K562 (cell line): ENCODE results near the gene ECM1. TPM values are rescaled to one million over a fixed set of nuclear protein-coding genes. Genes with fewer than 3 reads are reported as not detected.

Experiments used
- ADNP ChIP-seq: fragments of 200-800 bp; sonication (Bioruptor generic); IDR thresholded peaks from 2 replicates; pipeline ENCODE4 v1.6.1; 2016; ENCODE audit warnings: missing genetic modification characterization, missing compliant biosample characterization
- ARNT ChIP-seq, 2 experiments: fragments of 450-650 bp; IDR thresholded peaks; 2 replicates each; pipeline ENCODE4 v1.6.1; 2016; ENCODE audit warnings: mild to moderate bottlenecking in 1 of 2
- CCNT2 ChIP-seq: IDR thresholded peaks from 2 replicates; pipeline ENCODE4 v1.6.1; 2011; ENCODE audit warnings: borderline replicate concordance, low read depth, mild to moderate bottlenecking, moderate library complexity, mixed read lengths, low read length; ENCODE audit not compliant: insufficient read length; ENCODE audit errors: extremely low read depth
- HEY1 ChIP-seq: fragments of 250-450 bp; sonication (Bioruptor Pico); IDR thresholded peaks from 2 replicates; pipeline ENCODE4 v1.5.0; 2020; ENCODE audit warnings: mild to moderate bottlenecking, moderate library complexity, borderline replicate concordance
- KDM2B ChIP-seq: fragments of 250-450 bp; sonication (Bioruptor Pico); IDR thresholded peaks from 2 replicates; pipeline ENCODE4 v1.8.0; 2021; ENCODE audit warnings: mild to moderate bottlenecking, moderate library complexity
- KDM4B ChIP-seq, 2 experiments: fragments of 450-650 bp in 1 of 2; sonication (generic) in 1 of 2; IDR thresholded peaks; 2 replicates each; pipeline ENCODE4 v1.6.1; 2016 to 2017; ENCODE audit warnings: borderline replicate concordance in 2 of 2, antibody characterized with exemption in 1 of 2, low read depth in 1 of 2, mild to moderate bottlenecking in 1 of 2
- PHB2 ChIP-seq: fragments of 450-650 bp; IDR thresholded peaks from 2 replicates; pipeline ENCODE4 v1.6.1; 2017; ENCODE audit warnings: low read depth
- POLR3A ChIP-seq: IDR thresholded peaks from 2 replicates; pipeline ENCODE4 v1.6.1; 2011; ENCODE audit warnings: borderline replicate concordance, mild to moderate bottlenecking, moderate library complexity; ENCODE audit not compliant: insufficient read length, insufficient read depth; ENCODE audit errors: extremely low read depth
- PYGO2 ChIP-seq: fragments of 450-650 bp; IDR thresholded peaks from 2 replicates; pipeline ENCODE4 v1.6.1; 2016; ENCODE audit warnings: mild to moderate bottlenecking, missing genetic modification characterization, moderate library complexity, missing compliant biosample characterization
- RBFOX2 ChIP-seq: fragments of 200-400 bp; formaldehyde crosslinking; IDR thresholded peaks from 2 replicates; pipeline ENCODE4 v1.6.1; 2017; ENCODE audit warnings: low read depth, mild to moderate bottlenecking, low read length, moderate library complexity
- SIN3A ChIP-seq, 2 experiments: fragments of 150-350 bp in 1 of 2; IDR thresholded peaks; 2 replicates each; pipeline ENCODE4 v1.6.1; 2011 to 2016; ENCODE audit warnings: borderline replicate concordance in 2 of 2, low read depth in 2 of 2, low read length in 2 of 2, mild to moderate bottlenecking in 2 of 2, moderate library complexity in 2 of 2; ENCODE audit not compliant: control insufficient read depth in 1 of 2
- TBP ChIP-seq: optimal IDR thresholded peaks from 2 replicates; pipeline ENCODE3; 2011; ENCODE audit warnings: low read depth, low read length, improper control_type of control experiment
- ZNF551 ChIP-seq: fragments of 250-450 bp; sonication (Bioruptor Pico); IDR thresholded peaks from 2 replicates; pipeline ENCODE4 v1.5.0; 2021; ENCODE audit warnings: mild to moderate bottlenecking, moderate library complexity
- ZNF77 ChIP-seq: fragments of 250-450 bp; sonication (Bioruptor Pico); IDR thresholded peaks from 2 replicates; pipeline ENCODE4 v1.5.0; 2020
- polyA plus RNA-seq, 8 experiments: library from polyadenylated mRNA; depleted of rRNA in 4 of 8; stranded (reverse) in 5 of 8; unstranded in 3 of 8; fragments of >200 nt; fragmentation: Nextera tagmentation in 2 of 8; fragmentation: Illumina TruSeq in 1 of 8; extraction: Ambion mirVana in 2 of 8; extraction: Trizol in 1 of 8; gene quantifications; 2 replicates each; pipeline versions ENCODE4 v1.2.1 to v1.2.3, GENCODE V29; 2011 to 2014; ENCODE audit warnings: inconsistent platforms in 1 of 8, missing spikeins in 1 of 8
- total RNA-seq, 7 experiments: library from RNA; depleted of rRNA in 6 of 7; stranded (reverse); fragments of >200 nt in 6 of 7; fragmentation: Illumina TruSeq in 2 of 7; extraction: Trizol in 2 of 7; gene quantifications; 2 replicates each; pipeline versions ENCODE4 v1.2.1 to v1.2.3, GENCODE V29; 2011 to 2021; ENCODE audit warnings: low replicate concordance in 1 of 7
- TF ChIP-seq, protein P1 (sequence below): fragments of 450-650 bp; IDR thresholded peaks from 2 replicates; pipeline ENCODE4 v1.6.1; 2017; ENCODE audit warnings: mild to moderate bottlenecking, moderate library complexity
- TF ChIP-seq, protein P2 (sequence below): fragments of 450-650 bp; IDR thresholded peaks from 2 replicates; pipeline ENCODE4 v1.6.1; 2018; ENCODE audit not compliant: partially characterized antibody
- TF ChIP-seq, protein P3 (sequence below): sonication (generic); formaldehyde crosslinking; IDR thresholded peaks from 2 replicates; pipeline ENCODE4 v1.8.0; 2022; ENCODE audit warnings: mild to moderate bottlenecking, missing genetic modification reagents

ECM1 gene
- total and polyA plus RNA-seq, 9 of the 15 experiments (the other 6 are each of a cell fraction or from before 2014, with no cell fraction given), result 6.6 to 52.2 (median 12.8) TPM

DNA sequence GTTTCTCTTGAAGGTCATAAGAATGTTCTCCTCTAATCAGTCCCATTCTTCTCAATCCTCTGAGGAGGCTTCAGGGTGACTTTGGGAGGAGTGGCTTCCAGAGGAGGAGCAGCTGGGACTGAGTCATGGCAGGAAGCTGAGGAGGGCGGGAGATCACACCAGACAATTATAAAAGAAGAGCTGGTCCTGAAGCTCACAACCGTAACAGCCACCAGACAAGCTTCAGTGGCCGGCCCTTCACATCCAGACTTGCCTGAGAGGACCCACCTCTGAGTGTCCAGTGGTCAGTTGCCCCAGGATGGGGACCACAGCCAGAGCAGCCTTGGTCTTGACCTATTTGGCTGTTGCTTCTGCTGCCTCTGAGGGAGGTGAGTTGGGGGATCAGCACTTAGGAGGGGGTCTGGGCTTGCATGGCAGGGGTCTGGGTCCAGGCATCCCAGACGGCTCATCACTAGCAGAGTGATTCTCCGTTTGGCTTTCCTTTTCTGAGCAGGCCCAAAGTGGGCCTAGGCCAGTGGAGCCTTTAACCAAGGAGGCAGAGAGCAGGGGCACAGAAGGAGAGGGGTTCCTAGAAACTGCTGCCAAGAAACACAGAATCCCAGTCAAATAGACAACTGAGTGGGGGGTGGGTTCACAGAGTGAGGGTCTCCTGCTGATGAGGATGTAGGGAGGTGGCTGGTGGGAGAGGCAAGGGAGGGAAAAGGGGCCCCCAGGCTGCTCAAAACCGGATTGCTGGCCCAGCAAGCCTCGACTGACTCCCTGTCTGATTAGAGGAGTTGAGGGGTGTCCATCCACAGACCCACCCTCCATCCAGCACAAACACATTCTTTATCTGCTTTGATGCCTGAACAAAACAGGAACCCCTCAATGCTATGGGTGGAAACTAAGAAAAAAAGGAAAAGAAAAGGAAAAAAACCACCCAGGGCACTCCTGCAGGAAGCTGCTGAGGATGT lies at the start of gene ECM1 (continued):
- peak in 1 of 2 experiments; percentile 73; a peak in 1 of 4 replicates for TF ChIP-seq SIN3A (IDR thresholded peaks at IDR 0.05; ENCODE audit: borderline replicate concordance in 2 of 2, control insufficient read depth in 1 of 2, low read depth in 2 of 2, low read length in 2 of 2)
- TF ChIP-seq ARNT (IDR thresholded peaks at IDR 0.05), result 0 out of 4 replicates have a peak, but pooled peaks of 1 of the 2 experiments have one; percentile 20
- TF ChIP-seq, protein P1, sequence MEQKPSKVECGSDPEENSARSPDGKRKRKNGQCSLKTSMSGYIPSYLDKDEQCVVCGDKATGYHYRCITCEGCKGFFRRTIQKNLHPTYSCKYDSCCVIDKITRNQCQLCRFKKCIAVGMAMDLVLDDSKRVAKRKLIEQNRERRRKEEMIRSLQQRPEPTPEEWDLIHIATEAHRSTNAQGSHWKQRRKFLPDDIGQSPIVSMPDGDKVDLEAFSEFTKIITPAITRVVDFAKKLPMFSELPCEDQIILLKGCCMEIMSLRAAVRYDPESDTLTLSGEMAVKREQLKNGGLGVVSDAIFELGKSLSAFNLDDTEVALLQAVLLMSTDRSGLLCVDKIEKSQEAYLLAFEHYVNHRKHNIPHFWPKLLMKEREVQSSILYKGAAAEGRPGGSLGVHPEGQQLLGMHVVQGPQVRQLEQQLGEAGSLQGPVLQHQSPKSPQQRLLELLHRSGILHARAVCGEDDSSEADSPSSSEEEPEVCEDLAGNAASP, result no peak
- TF ChIP-seq PHB2, result no peak
- peak; percentile 60 for TF ChIP-seq TBP
- TF ChIP-seq ZNF551 (CRISPR knock-in tag), result no peak
- no peak for TF ChIP-seq POLR3A
- no peak for TF ChIP-seq KDM2B (CRISPR knock-in tag)
- TF ChIP-seq KDM4B (IDR thresholded peaks at IDR 0.05; ENCODE audit: borderline replicate concordance in 2 of 2, low read depth in 1 of 2), result no peak
- TF ChIP-seq HEY1, result no peak
- no peak for TF ChIP-seq CCNT2
- peak; percentile 73 for TF ChIP-seq RBFOX2
- TF ChIP-seq PYGO2, result no peak
- no peak for TF ChIP-seq ADNP
- TF ChIP-seq, protein P2, sequence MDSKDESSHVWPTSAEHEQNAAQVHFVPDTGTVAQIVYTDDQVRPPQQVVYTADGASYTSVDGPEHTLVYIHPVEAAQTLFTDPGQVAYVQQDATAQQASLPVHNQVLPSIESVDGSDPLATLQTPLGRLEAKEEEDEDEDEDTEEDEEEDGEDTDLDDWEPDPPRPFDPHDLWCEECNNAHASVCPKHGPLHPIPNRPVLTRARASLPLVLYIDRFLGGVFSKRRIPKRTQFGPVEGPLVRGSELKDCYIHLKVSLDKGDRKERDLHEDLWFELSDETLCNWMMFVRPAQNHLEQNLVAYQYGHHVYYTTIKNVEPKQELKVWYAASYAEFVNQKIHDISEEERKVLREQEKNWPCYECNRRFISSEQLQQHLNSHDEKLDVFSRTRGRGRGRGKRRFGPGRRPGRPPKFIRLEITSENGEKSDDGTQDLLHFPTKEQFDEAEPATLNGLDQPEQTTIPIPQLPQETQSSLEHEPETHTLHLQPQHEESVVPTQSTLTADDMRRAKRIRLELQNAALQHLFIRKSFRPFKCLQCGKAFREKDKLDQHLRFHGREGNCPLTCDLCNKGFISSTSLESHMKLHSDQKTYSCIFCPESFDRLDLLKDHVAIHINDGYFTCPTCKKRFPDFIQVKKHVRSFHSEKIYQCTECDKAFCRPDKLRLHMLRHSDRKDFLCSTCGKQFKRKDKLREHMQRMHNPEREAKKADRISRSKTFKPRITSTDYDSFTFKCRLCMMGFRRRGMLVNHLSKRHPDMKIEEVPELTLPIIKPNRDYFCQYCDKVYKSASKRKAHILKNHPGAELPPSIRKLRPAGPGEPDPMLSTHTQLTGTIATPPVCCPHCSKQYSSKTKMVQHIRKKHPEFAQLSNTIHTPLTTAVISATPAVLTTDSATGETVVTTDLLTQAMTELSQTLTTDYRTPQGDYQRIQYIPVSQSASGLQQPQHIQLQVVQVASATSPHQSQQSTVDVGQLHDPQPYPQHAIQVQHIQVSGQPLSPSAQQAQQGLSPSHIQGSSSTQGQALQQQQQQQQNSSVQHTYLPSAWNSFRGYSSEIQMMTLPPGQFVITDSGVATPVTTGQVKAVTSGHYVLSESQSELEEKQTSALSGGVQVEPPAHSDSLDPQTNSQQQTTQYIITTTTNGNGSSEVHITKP, result no peak
- TF ChIP-seq, protein P3, sequence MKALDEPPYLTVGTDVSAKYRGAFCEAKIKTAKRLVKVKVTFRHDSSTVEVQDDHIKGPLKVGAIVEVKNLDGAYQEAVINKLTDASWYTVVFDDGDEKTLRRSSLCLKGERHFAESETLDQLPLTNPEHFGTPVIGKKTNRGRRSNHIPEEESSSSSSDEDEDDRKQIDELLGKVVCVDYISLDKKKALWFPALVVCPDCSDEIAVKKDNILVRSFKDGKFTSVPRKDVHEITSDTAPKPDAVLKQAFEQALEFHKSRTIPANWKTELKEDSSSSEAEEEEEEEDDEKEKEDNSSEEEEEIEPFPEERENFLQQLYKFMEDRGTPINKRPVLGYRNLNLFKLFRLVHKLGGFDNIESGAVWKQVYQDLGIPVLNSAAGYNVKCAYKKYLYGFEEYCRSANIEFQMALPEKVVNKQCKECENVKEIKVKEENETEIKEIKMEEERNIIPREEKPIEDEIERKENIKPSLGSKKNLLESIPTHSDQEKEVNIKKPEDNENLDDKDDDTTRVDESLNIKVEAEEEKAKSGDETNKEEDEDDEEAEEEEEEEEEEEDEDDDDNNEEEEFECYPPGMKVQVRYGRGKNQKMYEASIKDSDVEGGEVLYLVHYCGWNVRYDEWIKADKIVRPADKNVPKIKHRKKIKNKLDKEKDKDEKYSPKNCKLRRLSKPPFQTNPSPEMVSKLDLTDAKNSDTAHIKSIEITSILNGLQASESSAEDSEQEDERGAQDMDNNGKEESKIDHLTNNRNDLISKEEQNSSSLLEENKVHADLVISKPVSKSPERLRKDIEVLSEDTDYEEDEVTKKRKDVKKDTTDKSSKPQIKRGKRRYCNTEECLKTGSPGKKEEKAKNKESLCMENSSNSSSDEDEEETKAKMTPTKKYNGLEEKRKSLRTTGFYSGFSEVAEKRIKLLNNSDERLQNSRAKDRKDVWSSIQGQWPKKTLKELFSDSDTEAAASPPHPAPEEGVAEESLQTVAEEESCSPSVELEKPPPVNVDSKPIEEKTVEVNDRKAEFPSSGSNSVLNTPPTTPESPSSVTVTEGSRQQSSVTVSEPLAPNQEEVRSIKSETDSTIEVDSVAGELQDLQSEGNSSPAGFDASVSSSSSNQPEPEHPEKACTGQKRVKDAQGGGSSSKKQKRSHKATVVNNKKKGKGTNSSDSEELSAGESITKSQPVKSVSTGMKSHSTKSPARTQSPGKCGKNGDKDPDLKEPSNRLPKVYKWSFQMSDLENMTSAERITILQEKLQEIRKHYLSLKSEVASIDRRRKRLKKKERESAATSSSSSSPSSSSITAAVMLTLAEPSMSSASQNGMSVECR (CRISPR knock-in tag), result peak; percentile 55; the same call in 1 of the 2 replicates
- no peak for TF ChIP-seq ZNF77
